HG03039 (cell line): ENCODE results near the gene IGFL2.
"Not testable (repeated sequence)": the region's sequence is repeated elsewhere in the genome, so short reads cannot be mapped to it uniquely, and the experiment has no call there.

Source experiments
- ATAC-seq: cut with Tn5 transposase; IDR thresholded peaks from one replicate; pipeline ENCODE4 v1.9.1; 2021; ENCODE audit warnings: mild to moderate bottlenecking, moderate library complexity; ENCODE audit not compliant: unreplicated experiment

Gene IGFL2

GRCh38 chr19:46206682-46207081 is 58.6 kb downstream of the IGFL2 start:
- ATAC-seq: no peak

GRCh38 chr19:46207858-46208257 is 59.8 kb downstream of the IGFL2 start:
- not testable (repeated sequence) for ATAC-seq

GRCh38 chr19:46209051-46209450 is 61.0 kb downstream of the IGFL2 start:
- ATAC-seq: no peak

DNA sequence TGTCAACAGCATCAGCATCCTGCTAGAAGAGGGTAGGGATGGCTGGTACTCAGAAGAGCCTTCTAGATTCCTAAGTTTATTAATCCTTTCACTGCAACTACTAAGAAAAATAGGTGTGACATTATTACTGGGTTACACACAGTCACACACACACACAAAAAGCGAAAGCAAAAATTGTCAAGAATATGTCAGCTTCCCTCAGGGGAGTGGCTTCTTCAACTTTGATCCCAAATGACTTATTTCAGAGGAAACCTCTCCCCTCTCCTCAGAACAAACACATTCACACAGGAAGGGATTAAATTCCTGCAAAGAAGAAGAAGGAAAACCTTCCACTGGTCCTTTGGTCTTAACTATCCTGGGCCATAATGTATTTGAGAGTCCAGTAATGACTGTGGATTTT is 61.4 kb downstream of the IGFL2 start:
- ATAC-seq: no peak

DNA sequence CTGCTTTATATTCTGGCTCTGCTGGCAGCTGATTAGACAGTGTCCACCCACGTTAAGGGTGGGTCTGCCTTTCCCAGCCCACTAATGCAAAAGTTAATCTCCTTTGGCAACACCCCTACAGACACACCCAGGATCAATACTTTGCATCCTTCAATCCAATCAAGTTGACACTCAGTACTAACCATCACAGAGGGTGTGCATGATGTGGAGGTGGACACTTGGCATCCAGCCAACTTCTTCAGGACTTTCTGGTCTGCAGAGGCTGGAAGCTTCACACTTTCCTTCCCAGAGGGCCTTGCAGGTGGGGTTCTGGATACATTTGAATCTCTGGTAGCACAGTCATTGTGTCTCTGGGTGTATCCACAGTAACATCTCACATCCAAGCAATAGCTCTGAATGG is 62.6 kb downstream of the IGFL2 start:
- ATAC-seq: no peak
